NOMO-1 (cell line): ENCODE results near the gene INPP5D.
"Not testable (repeated sequence)": the region's sequence is repeated elsewhere in the genome, so short reads cannot be mapped to it uniquely, and the experiment has no call there.

Experiments used
- DNase-seq, 2 experiments: peaks; one replicate each; lab custom pipeline; 2025; ENCODE audit not compliant: unreplicated experiment in 2 of 2; lab: John Stamatoyannopoulos, UW

Gene INPP5D

GRCh38 chr2:233059797-233060500 lies at the start of gene INPP5D:
Gene INPP5D, plus strand, starts transcription at chr2:233060342. Its CDS starts 137 bp downstream, at chr2:233060479.
- peak; percentile 84 to 89 for DNase-seq

- DNase-seq, result no peak
These were observed 49.4 kb upstream of the INPP5D start for GRCh38 chr2:233010569-233011267.

GRCh38 chr2:233011268-233011650 lies 48.9 kb upstream of the INPP5D start:
- DNase-seq, result no peak

GRCh38 chr2:233011702-233012131 lies 48.4 kb upstream of the INPP5D start:
- no peak for DNase-seq

DNA sequence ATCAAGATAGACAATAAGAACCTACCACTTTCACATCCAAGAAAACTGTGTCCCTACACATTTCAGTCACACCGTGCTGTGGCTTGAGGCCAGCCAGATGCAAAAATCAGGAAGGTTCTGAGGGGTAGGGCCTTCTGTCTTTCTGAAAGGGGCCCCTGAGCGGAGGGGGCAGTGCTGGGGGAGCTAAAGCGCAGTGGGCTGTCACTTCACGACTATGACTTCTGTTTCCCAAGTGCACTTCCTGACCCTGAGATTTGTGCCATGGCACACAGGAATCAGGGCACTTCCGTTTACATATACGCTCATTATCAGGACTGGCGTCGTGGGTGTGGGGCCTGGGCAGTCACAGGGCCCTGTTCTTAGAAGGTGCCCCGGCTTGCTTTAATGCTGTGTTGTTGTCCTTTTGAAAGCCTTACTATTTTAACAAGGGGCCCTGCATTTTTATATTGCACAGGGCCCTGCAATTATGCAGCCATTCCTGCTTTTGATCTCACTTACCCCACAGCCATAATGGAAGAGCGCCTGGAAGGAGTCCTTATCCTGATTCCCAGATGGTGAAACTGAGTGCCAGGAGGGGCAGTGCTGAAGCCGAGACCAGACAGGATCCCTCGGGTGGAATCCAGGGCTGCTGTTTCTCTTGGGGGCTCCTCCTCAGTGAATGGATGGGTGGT lies 47.7 kb upstream of the INPP5D start:
- no peak for DNase-seq

- no peak for DNase-seq
These were observed 47.1 kb upstream of the INPP5D start, which contains the start of gene NGEF for GRCh38 chr2:233013027-233013461. Gene NGEF, minus strand, starts transcription at chr2:233013256. Its CDS starts 38,366 bp downstream, at chr2:232974890.

- no peak for DNase-seq
These were observed 46.5 kb upstream of the INPP5D start for GRCh38 chr2:233013650-233014049.

- no peak for DNase-seq
These were observed 45.0 kb upstream of the INPP5D start for GRCh38 chr2:233015019-233015645.

DNA sequence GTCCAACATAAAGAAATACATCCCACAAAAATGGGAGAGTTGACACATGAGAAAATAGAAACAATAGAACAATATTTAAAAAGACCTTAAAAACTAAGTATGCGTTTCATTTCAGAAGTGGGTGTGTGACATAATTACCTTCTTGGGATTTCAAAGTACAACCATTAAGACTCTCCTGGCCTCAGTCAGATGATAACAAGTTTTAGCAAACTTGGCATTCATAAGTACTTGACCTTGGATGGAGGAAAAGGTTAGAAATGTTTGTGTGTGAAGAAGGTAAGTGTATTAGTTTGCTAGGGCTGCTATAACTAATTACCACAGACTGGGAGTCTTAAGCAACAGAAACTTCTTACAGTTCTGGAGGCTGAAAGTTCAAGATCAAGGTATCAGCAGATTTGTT lies 42.2 kb upstream of the INPP5D start:
- no peak for DNase-seq

- DNase-seq, result not testable (repeated sequence)
These were observed 40.5 kb upstream of the INPP5D start for GRCh38 chr2:233019610-233020009.

DNA sequence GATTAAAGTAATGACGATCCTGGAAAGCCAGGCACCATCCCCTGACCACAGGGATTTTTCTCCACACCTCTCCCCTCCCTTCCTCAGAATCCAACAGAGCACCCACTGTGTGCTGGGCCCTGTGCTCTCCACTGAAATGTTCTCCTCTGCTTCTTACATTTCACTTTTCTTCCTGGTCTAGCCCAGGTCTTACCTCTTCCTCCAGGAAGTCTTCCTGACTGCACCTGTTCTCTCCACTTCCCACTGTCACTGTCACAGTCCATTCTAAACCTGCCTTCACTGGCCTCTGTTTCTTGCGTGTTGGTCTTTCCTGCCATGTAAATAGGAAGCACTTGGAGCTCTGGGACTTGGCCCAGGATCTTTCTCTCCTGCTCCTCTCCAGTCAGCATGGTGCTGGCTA lies 39.7 kb upstream of the INPP5D start:
- DNase-seq, result no peak

- no peak for DNase-seq
These were observed 38.4 kb upstream of the INPP5D start for GRCh38 chr2:233021771-233022170.

DNA sequence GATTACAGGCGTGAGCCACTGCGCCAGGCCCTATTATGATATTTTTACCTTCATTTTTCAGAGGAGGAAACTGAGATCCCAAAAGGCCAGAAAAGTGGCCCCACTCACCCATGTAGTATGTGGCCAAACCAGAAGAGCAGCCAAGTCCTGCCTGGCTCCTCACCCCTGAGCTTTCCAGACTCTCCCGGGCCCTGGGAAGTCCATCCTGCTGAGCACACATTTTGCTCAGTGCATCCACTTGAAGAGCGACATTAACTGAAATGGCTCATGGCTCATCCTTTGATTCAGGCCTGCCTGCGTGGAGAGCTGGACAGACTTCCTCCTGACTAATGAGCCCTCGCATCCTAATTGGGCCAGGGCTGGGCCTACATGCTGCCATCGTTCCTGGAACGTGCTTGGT lies 37.6 kb upstream of the INPP5D start:
- DNase-seq, result no peak

DNA sequence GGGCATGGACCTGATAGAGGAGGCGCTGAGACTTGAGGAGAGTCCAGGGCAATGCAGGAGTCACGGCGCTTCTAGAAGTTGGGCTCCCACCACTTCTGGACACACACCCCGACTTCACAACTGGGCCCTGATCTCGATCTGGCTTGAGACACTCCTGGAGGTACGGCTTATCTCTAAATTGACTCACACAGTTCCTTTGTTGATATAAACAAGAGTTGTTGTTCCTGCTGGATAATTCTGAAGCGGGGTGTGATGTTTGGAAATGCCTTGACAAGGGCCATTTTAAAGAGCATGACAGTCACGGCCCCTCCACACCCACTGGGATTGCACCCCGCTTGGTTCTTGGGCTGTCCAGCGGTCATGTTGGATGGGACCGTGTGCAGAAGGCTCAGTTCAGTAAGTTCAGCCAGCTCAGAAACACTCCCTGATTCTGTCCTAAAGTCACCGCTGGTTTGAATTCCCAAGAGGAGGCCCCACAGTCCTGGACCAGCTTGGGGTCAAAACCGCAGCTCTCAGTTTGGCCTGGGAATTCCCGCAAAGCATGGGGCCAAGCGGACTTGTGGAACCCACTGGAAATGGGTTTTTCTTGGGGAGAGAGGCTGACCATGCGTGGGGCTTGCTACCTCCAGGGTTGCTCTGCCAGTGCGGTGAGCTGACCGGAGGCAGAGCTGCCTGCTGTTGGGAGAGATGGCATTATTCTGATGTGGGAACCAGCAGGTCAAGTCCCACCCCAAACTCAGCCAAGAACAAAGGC lies 37.0 kb upstream of the INPP5D start:
- no peak for DNase-seq

DNA sequence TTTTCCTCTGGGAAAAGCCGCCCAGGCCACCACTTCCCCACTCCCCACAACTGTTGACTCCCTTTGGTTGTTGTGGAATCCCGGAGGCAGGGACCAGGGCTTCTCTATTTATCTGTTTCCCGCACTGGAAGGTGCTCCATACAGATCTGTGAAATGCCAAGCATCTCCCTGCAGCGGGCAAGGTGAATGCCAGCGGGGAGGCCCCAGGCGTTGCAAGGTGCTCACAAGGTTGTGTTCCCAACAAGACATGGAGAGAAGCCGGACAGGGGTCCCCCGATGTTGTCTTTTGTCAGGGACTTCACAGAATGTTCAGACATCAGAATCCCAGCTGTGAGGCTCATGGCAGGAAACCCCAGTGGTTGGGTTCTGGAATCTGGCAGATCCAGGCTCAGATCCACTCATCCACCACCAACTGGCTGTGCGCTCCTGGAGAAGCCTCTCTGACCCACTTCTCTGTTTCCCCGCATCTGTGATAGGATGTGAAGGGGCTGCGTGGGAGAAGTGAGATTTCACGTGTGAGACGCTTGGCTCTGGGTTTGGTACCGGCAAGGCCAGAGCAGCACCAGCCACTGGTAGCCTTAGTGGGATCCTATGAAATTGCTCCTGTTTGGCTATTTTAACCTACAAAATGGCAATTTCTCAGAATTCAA lies 36.3 kb upstream of the INPP5D start:
- DNase-seq, result no peak

DNA sequence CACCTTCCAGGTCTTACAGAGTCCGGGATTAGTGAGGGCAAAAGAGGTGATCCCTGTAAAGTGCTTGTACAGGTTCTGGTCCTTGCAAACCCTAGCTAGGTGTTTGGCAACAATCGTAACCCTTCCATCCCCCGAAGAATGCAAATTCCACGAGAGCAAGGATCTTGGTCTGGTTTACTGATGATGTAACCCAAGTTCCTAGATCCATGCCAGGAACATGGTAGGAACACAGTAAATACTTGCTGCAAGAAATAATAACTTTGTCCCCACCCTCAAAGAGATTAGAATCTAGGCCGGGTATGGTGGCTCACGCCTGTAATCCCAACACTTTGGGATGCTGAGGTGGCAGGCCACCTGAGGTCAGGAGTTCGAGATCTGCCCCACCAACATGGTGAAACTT lies 34.4 kb upstream of the INPP5D start:
- no peak for DNase-seq

DNA sequence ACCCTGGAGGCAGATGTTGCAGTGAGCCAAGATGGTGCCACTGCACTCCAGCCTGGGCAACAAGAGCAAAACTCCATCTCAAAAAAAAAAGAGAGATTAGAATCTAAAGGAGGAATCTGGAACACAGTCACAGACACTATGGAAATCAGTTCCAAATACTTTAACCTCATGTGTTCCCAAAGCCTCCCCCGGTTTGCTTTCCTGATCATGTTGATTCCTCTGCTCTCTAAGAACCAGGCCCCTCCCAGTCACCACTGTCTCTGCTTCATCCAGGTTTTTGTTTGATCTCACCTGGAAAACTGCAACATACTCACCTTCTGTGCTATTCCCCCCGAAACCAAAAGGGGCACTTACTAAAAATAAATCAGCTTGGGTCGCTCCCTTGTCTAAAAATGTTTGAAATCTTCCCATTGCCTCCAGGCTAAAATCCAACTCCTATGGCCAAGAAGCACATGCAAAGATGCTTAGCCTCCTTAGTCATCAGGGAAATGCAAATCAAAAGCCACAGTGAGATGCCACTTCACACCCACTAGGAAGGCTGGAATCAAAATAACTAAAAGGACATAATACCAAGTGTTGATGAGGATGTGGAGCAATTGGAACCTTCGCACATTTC lies 33.8 kb upstream of the INPP5D start:
- DNase-seq, result no peak

GRCh38 chr2:233029321-233029720 lies 30.8 kb upstream of the INPP5D start:
- DNase-seq, result no peak
